Fibroblast of mammary gland (primary cell): ENCODE results near the gene TBC1D3H.
"Not testable (repeated sequence)": the region's sequence is repeated elsewhere in the genome, so short reads cannot be mapped to it uniquely, and the experiment has no call there.

Experiments used
- DNase-seq: peaks from one replicate; pipeline ENCODE4 v3.0.0-alpha.2; 2010; ENCODE audit warnings: low read depth
- H3K4me3 ChIP-seq: 2 replicates; pipeline ENCODE4 v1.5.1; 2011; ENCODE audit warnings: low read depth, mild to moderate bottlenecking, low read length, moderate library complexity; ENCODE audit not compliant: control insufficient read depth

The TBC1D3H gene

GRCh38 chr17:36388385-36389245, at the start of gene TBC1D3H:
TBC1D3H (minus strand) TSS chr17:36388435; CDS start chr17:36386895, 1,540 bp downstream.
- not testable (repeated sequence) for DNase-seq, H3K4me3 ChIP-seq

- H3K4me3 ChIP-seq, DNase-seq: not testable (repeated sequence)
These were observed 40.7 kb upstream of the TBC1D3H start for GRCh38 chr17:36428891-36429290.

- not testable (repeated sequence) for H3K4me3 ChIP-seq, DNase-seq
These were observed 27.1 kb upstream of the TBC1D3H start for GRCh38 chr17:36415180-36415941.

- DNase-seq, H3K4me3 ChIP-seq: not testable (repeated sequence)
These were observed 2.9 kb upstream of the TBC1D3H start for GRCh38 chr17:36390943-36391645.

GRCh38 chr17:36375938-36376337, 12.3 kb downstream of the TBC1D3H start:
- DNase-seq, H3K4me3 ChIP-seq: not testable (repeated sequence)

GRCh38 chr17:36362496-36362895, 25.7 kb downstream of the TBC1D3H start:
- H3K4me3 ChIP-seq, DNase-seq: not testable (repeated sequence)
